Cardiac muscle cell (in vitro differentiated cells and primary cell): ENCODE data around the gene TSEN54. TPM values are rescaled to one million over a fixed set of nuclear protein-coding genes. Genes with fewer than 3 reads are reported as not detected.
"Not testable (repeated sequence)": the region's sequence is repeated elsewhere in the genome, so short reads cannot be mapped to it uniquely, and the experiment has no call there.

ENCODE experiments used
- DNase-seq, 2 donors: peaks; one replicate each; pipeline versions ENCODE4 v3.0.0 to v3.0.0-alpha.2; 2010 to 2017; ENCODE audit warnings: low read depth in 1 of 2, low spot score in 1 of 2
- H3K27ac ChIP-seq: fragments of 200-600 bp; sonication (generic); 2 replicates; pipeline ENCODE4 v1.5.1; 2016
- H3K27me3 ChIP-seq: fragments of 200-600 bp; sonication (generic); 2 replicates; pipeline ENCODE4 v1.6.0; 2016; ENCODE audit warnings: control low read depth
- H3K36me3 ChIP-seq: fragments of 200-600 bp; sonication (generic); 2 replicates; pipeline ENCODE4 v1.5.1; 2016; ENCODE audit warnings: control low read depth
- H3K4me1 ChIP-seq: fragments of 200-600 bp; sonication (generic); 2 replicates; pipeline ENCODE4 v1.8.1; 2017; ENCODE audit warnings: low read depth, mild to moderate bottlenecking, mixed run types
- H3K4me3 ChIP-seq: fragments of 200-600 bp; sonication (generic); 2 replicates; pipeline ENCODE4 v1.5.1; 2016; ENCODE audit warnings: mild to moderate bottlenecking
- H3K9me3 ChIP-seq: fragments of 200-600 bp; sonication (generic); 2 replicates; pipeline ENCODE4 v1.5.1; 2017; ENCODE audit warnings: low read depth, mild to moderate bottlenecking, control low read depth
- CTCF ChIP-seq: IDR thresholded peaks from 2 replicates; pipeline ENCODE4 v1.5.1; 2012; ENCODE audit warnings: low read depth, mild to moderate bottlenecking, low read length
- polyA plus RNA-seq: library from polyadenylated mRNA; unstranded; fragments of >200 nt; fragmentation: Nextera tagmentation; extraction: Ambion mirVana; gene quantifications from 2 replicates; pipeline ENCODE4 v1.2.1, GENCODE V29; 2016
- total RNA-seq: library from RNA; depleted of rRNA; stranded (reverse); fragments of >200 nt; gene quantifications from 2 replicates; pipeline ENCODE4 v1.2.3, GENCODE V29; 2016

Gene TSEN54
- total and polyA plus RNA-seq, 2 experiments from 2014 or later: 64.4 to 70.5 TPM

- H3K27ac ChIP-seq: peak overlapping the region; percentile 89
- no peaks in the 10 kb centered on the region for H3K9me3 ChIP-seq
- no peak overlapping the region for H3K4me3 ChIP-seq
- no peak for TF ChIP-seq CTCF
- H3K4me1 ChIP-seq: peaks cover 43% of the 10 kb centered on the region
- no peak for DNase-seq
- no peaks in the 10 kb centered on the region for H3K36me3 ChIP-seq
- no peaks in the 10 kb centered on the region for H3K27me3 ChIP-seq
Observed at GRCh38 chr17:75476752-75477489, 39.4 kb upstream of the TSEN54 start.

- H3K9me3 ChIP-seq, H3K36me3 ChIP-seq, H3K27me3 ChIP-seq, H3K4me3 ChIP-seq, DNase-seq: not testable (repeated sequence)
- H3K27ac ChIP-seq: peak overlapping the region; percentile 89
- peaks cover 43% of the 10 kb centered on the region for H3K4me1 ChIP-seq
Observed at GRCh38 chr17:75477490-75477862, 38.9 kb upstream of the TSEN54 start.

- H3K27ac ChIP-seq: peak overlapping the region; percentile 85
- H3K4me1 ChIP-seq: peaks cover 43% of the 10 kb centered on the region
- H3K4me3 ChIP-seq: no peak overlapping the region
- H3K36me3 ChIP-seq: no peaks in the 10 kb centered on the region
- DNase-seq: peak in 1 of 2 donors; percentile 57
- H3K9me3 ChIP-seq: no peaks in the 10 kb centered on the region
- no peak for TF ChIP-seq CTCF
- H3K27me3 ChIP-seq: no peaks in the 10 kb centered on the region
Observed at GRCh38 chr17:75478508-75478907, 37.8 kb upstream of the TSEN54 start.

GRCh38 chr17:75480281-75480680 is 36.0 kb upstream of the TSEN54 start:
- Histone ChIP-seq H3K4me3 (no peak overlapping the region), H3K4me1 (peaks cover 35% of the 10 kb centered on the region), H3K27me3 (no peaks in the 10 kb centered on the region), H3K27ac (peak overlapping the region; percentile 17), H3K36me3 (no peaks in the 10 kb centered on the region), H3K9me3 (no peaks in the 10 kb centered on the region)
- no peak for DNase-seq
- no peak for TF ChIP-seq CTCF

GRCh38 chr17:75481194-75482068 is 34.9 kb upstream of the TSEN54 start:
- Histone ChIP-seq H3K4me3 (no peak overlapping the region), H3K27ac (peak overlapping the region; percentile 69), H3K4me1 (peaks cover 23% of the 10 kb centered on the region), H3K9me3 (no peaks in the 10 kb centered on the region), H3K36me3 (no peaks in the 10 kb centered on the region), H3K27me3 (no peaks in the 10 kb centered on the region)
- no peak for TF ChIP-seq CTCF
- DNase-seq: no peak
